Loucy (cell line): ENCODE measurements around the gene CAPN10.

Experiments
- H2AFZ ChIP-seq: fragments of 200-600 bp; sonication (generic); 2 replicates; pipeline ENCODE4 v1.6.0; 2016; ENCODE audit warnings: antibody characterized with exemption, mild to moderate bottlenecking, low read length, moderate library complexity
- H3F3A ChIP-seq: fragments of 200-600 bp; 2 replicates; pipeline ENCODE4 v1.6.0; 2016; ENCODE audit warnings: antibody characterized with exemption, low read depth, mild to moderate bottlenecking
- H3K27me3 ChIP-seq: fragments of 200-600 bp; sonication (generic); 2 replicates; pipeline ENCODE4 v1.6.1; 2014; ENCODE audit warnings: low read length, mild to moderate bottlenecking; ENCODE audit not compliant: insufficient read depth, poor library complexity, severe bottlenecking
- H3K36me3 ChIP-seq: fragments of 200-600 bp; sonication (generic); 2 replicates; pipeline ENCODE4 v1.6.1; 2016; ENCODE audit warnings: low read length; ENCODE audit not compliant: insufficient read depth
- H3K4me1 ChIP-seq: fragments of 200-600 bp; sonication (generic); 2 replicates; pipeline ENCODE4 v1.5.1; 2014; ENCODE audit warnings: low read length, mild to moderate bottlenecking; ENCODE audit not compliant: insufficient read depth, poor library complexity, severe bottlenecking
- H3K4me2 ChIP-seq: fragments of 200-600 bp; sonication (generic); 2 replicates; pipeline ENCODE4 v1.6.0; 2014; ENCODE audit warnings: antibody characterized with exemption, low read length, low read depth, mild to moderate bottlenecking; ENCODE audit not compliant: poor library complexity, severe bottlenecking
- H3K4me3 ChIP-seq: fragments of 200-600 bp; sonication (generic); 2 replicates; pipeline ENCODE4 v1.5.1; 2014; ENCODE audit warnings: low read length, mild to moderate bottlenecking, mixed read lengths; ENCODE audit not compliant: poor library complexity, severe bottlenecking
- H3K79me2 ChIP-seq: fragments of 200-600 bp; sonication (generic); 2 replicates; pipeline ENCODE4 v1.6.1; 2014; ENCODE audit warnings: low read length; ENCODE audit not compliant: insufficient read depth
- H3K9ac ChIP-seq: fragments of 200-600 bp; sonication (generic); 2 replicates; pipeline ENCODE4 v1.6.0; 2014; ENCODE audit warnings: mild to moderate bottlenecking, low read depth, low read length, moderate library complexity; ENCODE audit not compliant: poor library complexity, severe bottlenecking
- H3K9me2 ChIP-seq: fragments of 200-600 bp; sonication (generic); replicated peaks from 2 replicates; pipeline ENCODE4 v1.6.1; 2016; ENCODE audit warnings: low read depth, low read length, mixed read lengths
- H3K9me3 ChIP-seq: fragments of 200-600 bp; sonication (generic); 2 replicates; pipeline ENCODE4 v1.6.1; 2014; ENCODE audit warnings: mild to moderate bottlenecking, antibody characterized with exemption, low read length, low read depth; ENCODE audit not compliant: insufficient read depth
- H4K20me1 ChIP-seq: fragments of 200-600 bp; sonication (generic); 2 replicates; pipeline ENCODE4 v1.6.0; 2014; ENCODE audit warnings: antibody characterized with exemption, low read length, mild to moderate bottlenecking; ENCODE audit not compliant: insufficient read depth, poor library complexity, severe bottlenecking
- CTCF ChIP-seq: fragments of 200-600 bp; sonication (generic); conservative IDR thresholded peaks from 2 replicates; pipeline ENCODE4 v1.5.1; 2014; ENCODE audit warnings: mild to moderate bottlenecking, antibody characterized with exemption, low read length
- EZH2phosphoT487 ChIP-seq: fragments of 200-600 bp; IDR thresholded peaks from 2 replicates; pipeline ENCODE4 v1.6.1; 2018; ENCODE audit warnings: antibody characterized with exemption, mild to moderate bottlenecking, moderate library complexity, borderline replicate concordance

The CAPN10 gene

DNA sequence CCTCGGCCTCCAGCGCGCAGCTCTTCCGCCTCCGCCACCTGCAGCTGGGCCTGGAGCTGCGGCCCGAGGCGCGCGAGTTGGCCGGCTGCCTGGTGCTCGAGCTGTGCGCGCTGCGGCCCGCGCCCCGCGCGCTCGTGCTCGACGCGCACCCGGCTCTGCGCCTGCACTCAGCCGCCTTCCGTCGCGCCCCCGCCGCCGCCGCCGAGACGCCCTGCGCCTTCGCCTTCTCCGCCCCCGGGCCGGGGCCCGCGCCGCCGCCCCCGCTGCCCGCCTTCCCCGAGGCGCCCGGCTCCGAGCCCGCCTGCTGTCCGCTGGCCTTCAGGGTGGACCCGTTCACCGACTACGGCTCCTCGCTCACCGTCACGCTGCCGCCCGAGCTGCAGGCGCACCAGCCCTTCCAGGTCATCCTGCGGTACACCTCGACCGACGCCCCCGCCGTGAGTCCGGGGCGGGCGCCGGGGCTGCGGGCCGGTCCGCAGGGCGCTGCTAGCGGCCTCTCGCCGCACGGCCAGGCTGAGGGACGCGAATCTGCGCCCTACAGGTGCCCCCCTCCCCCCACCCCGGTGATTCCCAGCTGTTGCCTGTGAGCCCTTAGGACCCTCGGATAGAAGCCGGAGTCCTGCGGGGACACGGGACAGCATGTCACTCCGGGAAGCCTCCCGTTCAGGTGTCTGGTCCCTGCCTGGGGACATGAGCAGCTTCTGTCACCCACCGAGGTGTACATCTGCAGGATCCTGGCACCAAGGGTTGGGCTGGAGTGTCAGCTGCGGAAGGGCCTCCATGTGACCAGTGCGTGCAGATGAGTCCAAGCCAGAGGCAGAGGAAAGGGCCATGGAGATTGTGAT is 17.6 kb upstream of the CAPN10 start:
- Histone ChIP-seq H3K79me2 (peaks cover 57% of the 10 kb centered on the region), H3F3A (no peaks in the 10 kb centered on the region), H3K4me1 (peaks cover 49% of the 10 kb centered on the region), H3K9ac (peak overlapping the region; percentile 82), H2AFZ (no peak overlapping the region), H4K20me1 (peaks cover 32% of the 10 kb centered on the region), H3K4me2 (peak overlapping the region; percentile 94), H3K9me2 (no peaks in the 10 kb centered on the region), H3K4me3 (peak overlapping the region; percentile 84), H3K9me3 (no peaks in the 10 kb centered on the region), H3K36me3 (no peaks in the 10 kb centered on the region), H3K27me3 (no peaks in the 10 kb centered on the region)
- TF ChIP-seq EZH2phosphoT487 = no peak
- no peak for TF ChIP-seq CTCF

DNA sequence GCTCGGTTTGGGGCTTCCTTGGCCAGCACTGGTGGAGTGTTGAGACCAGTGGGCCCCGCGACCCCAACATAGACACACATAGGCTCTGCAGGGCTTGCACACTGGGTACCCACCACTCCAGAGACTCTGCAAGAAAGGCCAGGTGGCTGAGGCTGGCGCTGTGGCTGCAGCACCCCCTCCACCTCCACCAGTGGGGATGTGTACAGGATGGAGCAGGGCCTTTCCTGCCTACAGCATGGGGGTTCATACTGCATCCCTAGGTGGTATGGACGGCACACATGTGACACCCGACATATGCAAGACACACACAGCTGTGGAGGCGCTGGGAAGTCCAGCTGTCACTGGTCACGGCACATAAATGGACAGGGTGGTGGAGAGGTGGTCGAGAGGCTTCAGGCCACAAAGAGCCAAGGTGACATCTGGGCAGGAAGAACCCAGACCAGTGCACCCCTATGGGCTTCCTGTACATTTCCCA is 17.0 kb upstream of the CAPN10 start:
- no peak for TF ChIP-seq EZH2phosphoT487
- TF ChIP-seq CTCF = no peak
- Histone ChIP-seq H3K27me3 (no peaks in the 10 kb centered on the region), H3K36me3 (no peaks in the 10 kb centered on the region), H3K4me2 (peak overlapping the region; percentile 94), H3K9me2 (no peaks in the 10 kb centered on the region), H4K20me1 (peaks cover 32% of the 10 kb centered on the region), H3F3A (no peaks in the 10 kb centered on the region), H2AFZ (no peak overlapping the region), H3K9me3 (no peaks in the 10 kb centered on the region), H3K79me2 (peaks cover 51% of the 10 kb centered on the region), H3K9ac (peak overlapping the region; percentile 82), H3K4me3 (peak overlapping the region; percentile 84), H3K4me1 (peaks cover 43% of the 10 kb centered on the region)

GRCh38 chr2:240569998-240570530 is 16.5 kb upstream of the CAPN10 start:
- TF ChIP-seq EZH2phosphoT487 (no peak), CTCF (no peak)
- Histone ChIP-seq H3K9ac (peak overlapping the region; percentile 82), H3K4me3 (peak overlapping the region; percentile 84), H3K79me2 (peaks cover 51% of the 10 kb centered on the region), H3F3A (no peaks in the 10 kb centered on the region), H3K4me2 (peak overlapping the region; percentile 94), H3K9me2 (no peaks in the 10 kb centered on the region), H3K36me3 (no peaks in the 10 kb centered on the region), H3K9me3 (no peaks in the 10 kb centered on the region), H3K27me3 (no peaks in the 10 kb centered on the region), H3K4me1 (peaks cover 38% of the 10 kb centered on the region), H4K20me1 (peaks cover 32% of the 10 kb centered on the region), H2AFZ (no peak overlapping the region)
